ENCODE results near the gene ADAM30.

DNA sequence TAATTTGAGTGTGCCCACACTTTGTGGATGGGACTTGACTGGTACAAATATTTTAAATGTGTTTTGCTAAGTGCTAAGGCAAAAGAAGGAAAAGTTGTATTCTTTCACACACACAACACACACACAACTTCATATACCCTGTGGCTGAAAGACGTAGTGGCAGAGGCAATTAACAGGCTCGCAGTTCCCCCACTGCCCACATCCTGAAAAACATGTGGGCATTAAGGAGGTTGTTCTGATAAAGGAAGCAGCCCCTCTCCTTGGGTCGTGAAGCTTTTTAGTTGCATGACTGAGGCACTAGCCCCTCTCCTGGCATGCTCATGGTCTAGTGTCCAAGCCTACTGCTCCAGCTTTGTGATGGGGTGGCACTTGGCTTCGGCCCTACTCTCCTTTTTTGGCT lies 14.3 kb upstream of the ADAM30 start:
- TF ChIP-seq EZH2 (IDR thresholded peaks at IDR 0.05; ENCODE audit: low read length, missing control alignments) = no peak
- no peak for TF ChIP-seq CTCF (conservative IDR thresholded peaks at IDR 0.05 in 1 of 2, IDR thresholded peaks at IDR 0.05 in 1 of 2; ENCODE audit: low read depth in 1 of 2, low read length in 2 of 2)
